ENCODE measurements around the gene OFD1. TPM values are rescaled to one million over a fixed set of nuclear protein-coding genes. Genes with fewer than 3 reads are reported as not detected.

The OFD1 gene
- total RNA-seq, 2 donors from 2014 or later: 27.5 to 36.6 TPM

GRCh38 chrX:13815664-13816063 lies 81.1 kb downstream of the OFD1 start:
- H3K4me3 ChIP-seq: no peak overlapping the region
- intact Hi-C loops (cut with DNase I): no loop called here
- no peaks in the 10 kb centered on the region for H3K27me3 ChIP-seq
- TF ChIP-seq POLR2A (IDR thresholded peaks at IDR 0.05): no peak
- TF ChIP-seq, protein P1, sequence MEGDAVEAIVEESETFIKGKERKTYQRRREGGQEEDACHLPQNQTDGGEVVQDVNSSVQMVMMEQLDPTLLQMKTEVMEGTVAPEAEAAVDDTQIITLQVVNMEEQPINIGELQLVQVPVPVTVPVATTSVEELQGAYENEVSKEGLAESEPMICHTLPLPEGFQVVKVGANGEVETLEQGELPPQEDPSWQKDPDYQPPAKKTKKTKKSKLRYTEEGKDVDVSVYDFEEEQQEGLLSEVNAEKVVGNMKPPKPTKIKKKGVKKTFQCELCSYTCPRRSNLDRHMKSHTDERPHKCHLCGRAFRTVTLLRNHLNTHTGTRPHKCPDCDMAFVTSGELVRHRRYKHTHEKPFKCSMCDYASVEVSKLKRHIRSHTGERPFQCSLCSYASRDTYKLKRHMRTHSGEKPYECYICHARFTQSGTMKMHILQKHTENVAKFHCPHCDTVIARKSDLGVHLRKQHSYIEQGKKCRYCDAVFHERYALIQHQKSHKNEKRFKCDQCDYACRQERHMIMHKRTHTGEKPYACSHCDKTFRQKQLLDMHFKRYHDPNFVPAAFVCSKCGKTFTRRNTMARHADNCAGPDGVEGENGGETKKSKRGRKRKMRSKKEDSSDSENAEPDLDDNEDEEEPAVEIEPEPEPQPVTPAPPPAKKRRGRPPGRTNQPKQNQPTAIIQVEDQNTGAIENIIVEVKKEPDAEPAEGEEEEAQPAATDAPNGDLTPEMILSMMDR (IDR thresholded peaks at IDR 0.05): no peak
- H3K4me1 ChIP-seq: no peaks in the 10 kb centered on the region
- no peaks in the 10 kb centered on the region for H3K36me3 ChIP-seq (replicated peaks in 1 of 2; ENCODE audit: insufficient read depth in 1 of 2, low read depth in 2 of 2)
- 79 to 84% methylated on average over 7 of the region's 7 CpGs for WGBS, 2 donors
- H3K9me3 ChIP-seq: no peaks in the 10 kb centered on the region
- H3K27ac ChIP-seq: no peak overlapping the region
- no peak for DNase-seq
- ATAC-seq: no peak

DNA sequence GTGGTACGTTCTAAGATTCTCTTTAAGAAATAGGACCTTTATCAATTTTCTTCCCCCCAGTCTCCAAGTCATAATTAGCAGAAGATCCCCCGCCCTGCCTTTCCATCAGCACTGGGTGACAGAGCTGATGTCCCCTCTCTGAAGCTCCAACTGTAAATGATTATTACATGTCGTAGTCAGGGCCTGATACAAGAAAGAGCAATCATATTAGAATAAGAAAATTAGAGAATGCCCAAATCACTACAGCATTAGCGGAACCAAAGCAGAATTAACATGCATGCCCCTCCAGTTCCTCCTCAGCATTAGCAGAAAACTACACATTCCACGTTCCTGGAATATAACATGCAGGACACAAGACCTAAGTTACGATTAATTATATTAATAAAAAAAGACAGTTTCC lies 81.6 kb downstream of the OFD1 start:
- H3K4me3 ChIP-seq: no peak overlapping the region
- TF ChIP-seq, protein P1 (IDR thresholded peaks at IDR 0.05): no peak
- H3K27me3 ChIP-seq: no peaks in the 10 kb centered on the region
- WGBS, 2 donors: 73 to 92% methylated on average over 6 of the region's 6 CpGs
- intact Hi-C loops (cut with DNase I): no loop called here
- H3K27ac ChIP-seq: no peak overlapping the region
- no peak for ATAC-seq
- no peaks in the 10 kb centered on the region for H3K36me3 ChIP-seq (replicated peaks in 1 of 2; ENCODE audit: insufficient read depth in 1 of 2, low read depth in 2 of 2)
- H3K4me1 ChIP-seq: no peaks in the 10 kb centered on the region
- DNase-seq: no peak
- H3K9me3 ChIP-seq: no peaks in the 10 kb centered on the region

DNA sequence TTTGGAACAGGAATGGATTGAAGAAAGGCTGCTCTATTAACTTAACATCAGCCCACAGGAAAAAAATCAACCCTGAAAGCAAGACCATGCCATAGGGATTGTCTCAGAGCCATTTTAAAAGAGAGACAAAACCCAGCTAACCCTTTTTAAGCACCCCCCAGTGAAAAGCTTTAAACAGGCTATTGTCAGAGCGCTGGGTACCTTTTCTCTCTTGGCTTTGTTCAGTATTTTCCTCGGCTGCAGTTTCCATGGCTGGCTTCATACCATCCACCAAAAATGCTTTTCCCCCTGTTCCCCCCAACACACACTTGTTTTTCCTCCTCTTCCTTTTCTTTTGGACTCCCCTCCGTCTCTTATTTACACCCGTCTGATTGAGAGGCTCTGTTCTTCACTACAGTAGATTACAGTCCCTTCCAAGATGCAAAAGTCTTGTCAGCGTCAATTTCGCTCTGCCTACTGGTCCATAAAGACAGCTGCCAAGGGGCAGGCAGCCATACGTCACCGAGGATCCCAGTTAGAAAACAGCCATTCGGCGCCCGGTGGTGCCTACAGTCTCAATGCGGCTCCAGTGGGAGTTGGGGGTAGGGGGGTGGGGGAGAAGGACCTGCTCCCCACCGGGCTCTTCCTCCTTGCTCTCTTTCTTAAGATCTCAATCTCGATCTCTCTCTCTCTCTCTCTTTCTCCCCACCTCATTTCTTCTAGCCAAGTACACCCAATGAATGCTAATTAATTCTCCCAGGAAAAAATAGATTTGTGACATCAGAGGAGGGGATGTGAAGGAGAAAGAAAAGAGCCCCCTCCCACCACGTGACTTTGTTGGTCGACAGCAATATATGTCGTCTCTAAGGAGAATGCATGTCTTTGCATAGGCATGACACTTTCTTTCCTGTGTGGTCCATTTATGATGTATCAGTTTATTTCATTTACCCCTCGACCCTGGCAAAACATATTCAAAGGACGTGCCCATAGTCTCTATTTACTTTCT lies 82.4 kb downstream of the OFD1 start, which contains the start of gene GPM6B:
Gene GPM6B, minus strand, starts transcription at position 451 of the 985 bp plus-strand sequence. Its CDS starts 189 bp downstream, at position 262.
- ATAC-seq: no peak
- no peaks in the 10 kb centered on the region for H3K9me3 ChIP-seq
- no peaks in the 10 kb centered on the region for H3K36me3 ChIP-seq (replicated peaks in 1 of 2; ENCODE audit: insufficient read depth in 1 of 2, low read depth in 2 of 2)
- DNase-seq: no peak
- no peaks in the 10 kb centered on the region for H3K27me3 ChIP-seq
- H3K27ac ChIP-seq: no peak within 1 kb of the TSS
- no peaks in the 10 kb centered on the region for H3K4me1 ChIP-seq
- intact Hi-C loops (cut with DNase I): no loop called here
- 49 to 54% methylated on average over 15 to 19 of the region's 19 CpGs for WGBS, 2 donors
- H3K4me3 ChIP-seq: no peak within 1 kb of the TSS
- no peak for TF ChIP-seq POLR2A (IDR thresholded peaks at IDR 0.05)
- TF ChIP-seq, protein P1 (IDR thresholded peaks at IDR 0.05): no peak

Other genes starting within 250 kb of the OFD1 start
- not detected for gene EGFL6, start 165.1 kb upstream of the OFD1 start, total RNA-seq
- 1 to 10 TPM; 3.1 to 5.3 TPM for gene TCEANC, start 81.6 kb upstream of the OFD1 start, total RNA-seq
- gene RAB9A, start 45.6 kb upstream of the OFD1 start, total RNA-seq: 10 to 100 TPM; 14.3 to 15.5 TPM
- 10 to 100 TPM; 14.5 to 28.5 TPM for gene TRAPPC2, start 128 bp upstream of the OFD1 start, total RNA-seq
- gene GPM6B, start 82.3 kb downstream of the OFD1 start, total RNA-seq: 1 to 10 TPM in 1 of 2 donors, under 1 TPM in 1; under 0.01 to 2.3 TPM

All from body of pancreas (tissue), 4 donors.